OCI-LY3 (cell line): ENCODE results near the gene PLD4.

Source experiments
- H2AFZ ChIP-seq: fragments of 200-600, 300-600 bp; shearing (Covaris generic); 2 replicates; pipeline ENCODE4 v1.6.0; 2014; ENCODE audit warnings: antibody characterized with exemption, low read depth, low read length
- H3K27ac ChIP-seq: fragments of 200-600, 300-600 bp; sonication (generic); 2 replicates; pipeline ENCODE4 v1.5.1; 2014; ENCODE audit warnings: mild to moderate bottlenecking, low read length, moderate library complexity, mixed read lengths
- H3K27me3 ChIP-seq: fragments of 200-600, 300-600 bp; sonication (generic); 2 replicates; pipeline ENCODE4 v1.6.1; 2014; ENCODE audit warnings: low read depth, low read length, mixed read lengths
- H3K36me3 ChIP-seq: fragments of 200-600, 300-600 bp; sonication (generic); replicated peaks from 2 replicates; pipeline ENCODE3; 2014; ENCODE audit warnings: low read depth, low read length, mixed read lengths
- H3K4me1 ChIP-seq: fragments of 300-600, 200-600 bp; sonication (generic); 2 replicates; pipeline ENCODE4 v1.6.1; 2014; ENCODE audit warnings: low read length, mixed read lengths
- H3K4me2 ChIP-seq: fragments of 200-600, 300-600 bp; sonication (generic); 2 replicates; pipeline ENCODE4 v1.6.1; 2014; ENCODE audit warnings: low read length, mixed read lengths
- H3K4me3 ChIP-seq: fragments of 300-600, 200-600 bp; sonication (generic); 2 replicates; pipeline ENCODE4 v1.5.1; 2014; ENCODE audit warnings: antibody characterized with exemption, mild to moderate bottlenecking, low read length, moderate library complexity
- H3K79me2 ChIP-seq: fragments of 300-600, 200-600 bp; shearing (Covaris generic); 2 replicates; pipeline ENCODE4 v1.6.1; 2014; ENCODE audit warnings: mild to moderate bottlenecking, low read length, mixed read lengths
- H3K9ac ChIP-seq: fragments of 300-600, 200-600 bp; shearing (Covaris generic); 2 replicates; pipeline ENCODE4 v1.6.0; 2014; ENCODE audit warnings: mild to moderate bottlenecking, low read length, moderate library complexity
- H3K9me3 ChIP-seq: fragments of 200-600, 300-600 bp; shearing (Covaris generic); 2 replicates; pipeline ENCODE4 v1.6.1; 2014; ENCODE audit warnings: low read length, mixed read lengths; ENCODE audit not compliant: insufficient read depth
- H4K20me1 ChIP-seq: fragments of 200-600, 300-600 bp; sonication (generic); 2 replicates; pipeline ENCODE4 v1.6.1; 2016; ENCODE audit warnings: low read length, mixed read lengths; ENCODE audit not compliant: insufficient read depth
- EZH2phosphoT487 ChIP-seq: fragments of 200-600 bp; shearing (Covaris generic); IDR thresholded peaks from 2 replicates; pipeline ENCODE4 v1.6.1; 2018; ENCODE audit warnings: antibody characterized with exemption, mixed run types, low read depth
- TF ChIP-seq, protein P1 (sequence below): fragments of 200-600, 300-600 bp; sonication (generic); IDR thresholded peaks from 2 replicates; pipeline ENCODE4 v1.5.1; 2014; ENCODE audit warnings: antibody characterized with exemption, low read length, low read depth

Gene PLD4

DNA sequence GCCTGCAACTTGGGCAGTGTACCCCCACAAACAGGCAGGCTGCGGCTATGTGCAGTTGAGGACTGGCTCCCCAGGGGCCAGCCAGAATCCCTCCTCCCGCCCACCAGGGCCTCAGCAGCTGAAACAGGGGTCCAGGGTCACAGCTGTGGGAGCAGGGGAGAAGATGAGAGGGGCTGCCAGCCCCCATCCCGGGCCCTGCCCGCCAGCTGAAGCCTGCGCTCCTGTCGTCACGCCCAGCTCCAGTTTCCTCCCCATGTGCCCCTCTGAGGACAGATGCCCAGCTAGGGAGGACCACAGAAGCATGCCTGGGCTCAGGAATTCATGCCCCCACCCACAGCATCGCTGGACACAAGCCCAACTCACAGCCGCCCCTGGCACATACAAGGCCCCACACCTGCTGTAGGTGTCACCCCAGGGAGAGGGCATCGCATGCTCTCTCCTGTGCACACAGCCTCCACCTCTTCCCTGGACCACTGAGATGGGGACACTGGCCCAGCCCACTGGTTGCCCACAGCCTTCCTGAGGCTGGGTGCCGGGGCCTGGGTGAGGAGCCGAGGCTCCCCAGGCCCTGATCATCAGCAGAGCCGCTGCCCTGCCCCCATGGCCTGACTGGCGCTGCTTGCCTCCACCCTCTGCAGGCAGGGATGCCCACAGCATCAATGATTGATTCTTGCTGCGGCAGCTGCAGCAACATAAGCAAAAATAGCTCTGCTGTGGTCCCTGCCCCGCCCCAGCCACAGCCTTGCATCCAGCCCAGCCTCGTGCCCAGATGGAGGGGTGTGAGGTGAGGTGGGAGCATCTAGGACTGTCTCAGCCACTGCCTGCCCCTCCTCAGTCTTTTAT is 57.2 kb downstream of the PLD4 start:
- Histone ChIP-seq H3K27me3 (no peaks in the 10 kb centered on the region), H3K9me3 (no peaks in the 10 kb centered on the region), H3K36me3 (no peaks in the 10 kb centered on the region), H2AFZ (no peak overlapping the region), H3K27ac (no peak overlapping the region), H3K4me3 (no peak overlapping the region), H3K9ac (no peak overlapping the region), H4K20me1 (no peaks in the 10 kb centered on the region), H3K79me2 (no peaks in the 10 kb centered on the region), H3K4me1 (peaks cover 6% of the 10 kb centered on the region; the same call in 1 of the 2 replicates), H3K4me2 (no peak overlapping the region)
- no peak for TF ChIP-seq EZH2phosphoT487
- TF ChIP-seq, protein P1, sequence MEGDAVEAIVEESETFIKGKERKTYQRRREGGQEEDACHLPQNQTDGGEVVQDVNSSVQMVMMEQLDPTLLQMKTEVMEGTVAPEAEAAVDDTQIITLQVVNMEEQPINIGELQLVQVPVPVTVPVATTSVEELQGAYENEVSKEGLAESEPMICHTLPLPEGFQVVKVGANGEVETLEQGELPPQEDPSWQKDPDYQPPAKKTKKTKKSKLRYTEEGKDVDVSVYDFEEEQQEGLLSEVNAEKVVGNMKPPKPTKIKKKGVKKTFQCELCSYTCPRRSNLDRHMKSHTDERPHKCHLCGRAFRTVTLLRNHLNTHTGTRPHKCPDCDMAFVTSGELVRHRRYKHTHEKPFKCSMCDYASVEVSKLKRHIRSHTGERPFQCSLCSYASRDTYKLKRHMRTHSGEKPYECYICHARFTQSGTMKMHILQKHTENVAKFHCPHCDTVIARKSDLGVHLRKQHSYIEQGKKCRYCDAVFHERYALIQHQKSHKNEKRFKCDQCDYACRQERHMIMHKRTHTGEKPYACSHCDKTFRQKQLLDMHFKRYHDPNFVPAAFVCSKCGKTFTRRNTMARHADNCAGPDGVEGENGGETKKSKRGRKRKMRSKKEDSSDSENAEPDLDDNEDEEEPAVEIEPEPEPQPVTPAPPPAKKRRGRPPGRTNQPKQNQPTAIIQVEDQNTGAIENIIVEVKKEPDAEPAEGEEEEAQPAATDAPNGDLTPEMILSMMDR: no peak

DNA sequence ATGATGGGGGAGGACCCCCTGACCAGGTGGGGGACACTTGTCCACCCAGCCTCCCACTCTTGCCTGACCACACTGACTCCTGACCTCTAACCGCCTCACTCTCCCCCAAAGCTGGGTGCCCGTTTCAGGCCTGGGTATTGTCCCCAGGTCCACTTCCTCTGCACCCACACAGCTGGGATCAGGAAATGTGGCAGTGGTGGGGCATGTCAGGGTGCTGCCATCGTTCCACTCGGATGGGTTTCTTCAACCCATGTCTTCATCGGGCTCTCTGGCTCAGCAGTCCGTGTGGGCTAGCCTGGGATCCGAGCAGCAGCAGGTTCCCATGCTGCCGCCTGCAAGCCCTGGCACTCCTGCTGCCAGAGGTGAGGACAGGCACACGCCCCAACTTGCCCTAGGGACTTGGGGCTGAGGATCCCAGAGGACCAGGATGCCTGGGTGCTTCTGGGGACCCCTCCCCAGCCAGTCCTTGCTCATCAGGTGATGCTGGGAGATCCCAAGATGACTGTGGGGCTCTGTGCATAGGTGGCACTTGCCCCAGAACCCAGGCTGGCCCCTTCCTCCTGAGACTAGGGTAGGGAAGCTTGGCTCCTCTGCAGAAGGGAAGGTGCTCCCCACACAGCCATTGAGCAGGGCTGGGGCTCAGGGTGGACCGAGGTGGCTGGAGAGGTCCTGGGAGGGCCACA is 58.0 kb downstream of the PLD4 start:
- Histone ChIP-seq H3K27ac (no peak overlapping the region), H3K9me3 (no peaks in the 10 kb centered on the region)

More for the DNA sequence above, 58.0 kb downstream of the PLD4 start:
- Histone ChIP-seq H3K4me3 (no peak overlapping the region), H2AFZ (no peak overlapping the region), H3K9ac (no peak overlapping the region), H3K36me3 (no peaks in the 10 kb centered on the region), H3K4me1 (peaks cover 6% of the 10 kb centered on the region; the same call in 1 of the 2 replicates), H3K4me2 (no peak overlapping the region), H3K27me3 (no peaks in the 10 kb centered on the region), H4K20me1 (no peaks in the 10 kb centered on the region), H3K79me2 (no peaks in the 10 kb centered on the region)
- TF ChIP-seq, protein P1: no peak
- no peak for TF ChIP-seq EZH2phosphoT487
